ENCODE data around the gene PLIN4. TPM values are rescaled to one million over a fixed set of nuclear protein-coding genes. Genes with fewer than 3 reads are reported as not detected.

PLIN4 gene
- total RNA-seq, 2 donors from 2014 or later = 0.33 to 0.66 TPM

- no peaks in the 10 kb centered on the region for H3K4me1 ChIP-seq (ENCODE audit: control insufficient read depth, insufficient read depth, low read length)
- H3K36me3 ChIP-seq (ENCODE audit: control insufficient read depth, insufficient read depth, low read length) = peaks cover 10% of the 10 kb centered on the region
- DNase-seq = no peak
- H3K9ac ChIP-seq (ENCODE audit: extremely low read depth, low read length, poor library complexity, severe bottlenecking) = no peak overlapping the region
- H3K9me3 ChIP-seq (ENCODE audit: control insufficient read depth, low read length) = no peaks in the 10 kb centered on the region
- no peak overlapping the region for H3K27ac ChIP-seq (ENCODE audit: low read depth, low read length)
- no peaks in the 10 kb centered on the region for H3K27me3 ChIP-seq (ENCODE audit: control insufficient read depth, insufficient read depth, low read length, poor library complexity, severe bottlenecking)
- no peak overlapping the region for H3K4me3 Mint-ChIP-seq
- peaks cover 35% of the 10 kb centered on the region for H3K36me3 Mint-ChIP-seq (ENCODE audit: low read depth)
- no peak overlapping the region for H3K4me3 ChIP-seq (ENCODE audit: low read length)
- peaks cover 4% of the 10 kb centered on the region for H3K27me3 Mint-ChIP-seq (ENCODE audit: insufficient read depth)
- WGBS, 2 experiments (ENCODE audit: insufficient coverage in 1 of 2, insufficient read length in 1 of 2) = 88 to 92% methylated on average over 10 to 15 of the region's 15 CpGs
- H3K9me3 Mint-ChIP-seq = no peaks in the 10 kb centered on the region
- H3K27ac Mint-ChIP-seq = no peak overlapping the region
- H3K4me1 Mint-ChIP-seq = no peaks in the 10 kb centered on the region
- TF ChIP-seq, protein P1, sequence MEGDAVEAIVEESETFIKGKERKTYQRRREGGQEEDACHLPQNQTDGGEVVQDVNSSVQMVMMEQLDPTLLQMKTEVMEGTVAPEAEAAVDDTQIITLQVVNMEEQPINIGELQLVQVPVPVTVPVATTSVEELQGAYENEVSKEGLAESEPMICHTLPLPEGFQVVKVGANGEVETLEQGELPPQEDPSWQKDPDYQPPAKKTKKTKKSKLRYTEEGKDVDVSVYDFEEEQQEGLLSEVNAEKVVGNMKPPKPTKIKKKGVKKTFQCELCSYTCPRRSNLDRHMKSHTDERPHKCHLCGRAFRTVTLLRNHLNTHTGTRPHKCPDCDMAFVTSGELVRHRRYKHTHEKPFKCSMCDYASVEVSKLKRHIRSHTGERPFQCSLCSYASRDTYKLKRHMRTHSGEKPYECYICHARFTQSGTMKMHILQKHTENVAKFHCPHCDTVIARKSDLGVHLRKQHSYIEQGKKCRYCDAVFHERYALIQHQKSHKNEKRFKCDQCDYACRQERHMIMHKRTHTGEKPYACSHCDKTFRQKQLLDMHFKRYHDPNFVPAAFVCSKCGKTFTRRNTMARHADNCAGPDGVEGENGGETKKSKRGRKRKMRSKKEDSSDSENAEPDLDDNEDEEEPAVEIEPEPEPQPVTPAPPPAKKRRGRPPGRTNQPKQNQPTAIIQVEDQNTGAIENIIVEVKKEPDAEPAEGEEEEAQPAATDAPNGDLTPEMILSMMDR (conservative IDR thresholded peaks at IDR 0.05) = no peak
Measured at GRCh38 chr19:4504891-4505569, 13.3 kb downstream of the PLIN4 start.

DNA sequence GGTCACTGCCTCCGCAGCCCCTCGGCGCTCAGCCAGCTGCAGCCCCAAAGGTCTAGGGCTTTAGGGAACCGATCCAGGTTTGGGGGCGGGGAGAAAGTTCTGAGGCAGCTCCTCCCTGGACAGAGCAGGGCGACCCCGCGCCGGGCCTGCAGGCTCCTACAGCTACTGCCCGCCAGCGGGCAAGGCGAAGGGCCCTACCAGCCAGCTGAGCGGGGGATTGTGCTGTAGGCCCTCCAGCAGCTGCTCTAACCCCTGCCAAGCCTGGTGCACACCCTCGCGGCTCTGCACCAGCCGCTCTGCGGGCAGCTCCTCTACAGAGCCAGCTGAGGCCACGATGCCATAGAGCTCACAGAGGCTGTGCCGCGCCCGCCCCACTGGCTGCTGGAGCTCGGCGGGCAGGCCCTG lies 14.0 kb downstream of the PLIN4 start:
- Mint-ChIP-seq H3K36me3 (ENCODE audit: low read depth) (peaks cover 41% of the 10 kb centered on the region), H3K4me3 (no peak overlapping the region), H3K9me3 (no peaks in the 10 kb centered on the region), H3K27me3 (ENCODE audit: insufficient read depth) (peaks cover 4% of the 10 kb centered on the region), H3K27ac (no peak overlapping the region), H3K4me1 (no peaks in the 10 kb centered on the region)
- H3K4me1 ChIP-seq (ENCODE audit: control insufficient read depth, insufficient read depth, low read length) = no peaks in the 10 kb centered on the region
- WGBS, 2 experiments (ENCODE audit: insufficient coverage in 1 of 2, insufficient read length in 1 of 2) = 95 to 98% methylated on average over 19 to 23 of the region's 23 CpGs
- H3K36me3 ChIP-seq (ENCODE audit: control insufficient read depth, insufficient read depth, low read length) = peaks cover 10% of the 10 kb centered on the region
- TF ChIP-seq, protein P1 (conservative IDR thresholded peaks at IDR 0.05) = no peak
- DNase-seq = no peak
- H3K9me3 ChIP-seq (ENCODE audit: control insufficient read depth, low read length) = no peaks in the 10 kb centered on the region
- H3K27me3 ChIP-seq (ENCODE audit: control insufficient read depth, insufficient read depth, low read length, poor library complexity, severe bottlenecking) = no peaks in the 10 kb centered on the region
- no peak overlapping the region for H3K4me3 ChIP-seq (ENCODE audit: low read length)
- peak overlapping the region; percentile 57 for H3K27ac ChIP-seq (ENCODE audit: low read depth, low read length)
- no peak overlapping the region for H3K9ac ChIP-seq (ENCODE audit: extremely low read depth, low read length, poor library complexity, severe bottlenecking)

GRCh38 chr19:4503825-4504170 lies 14.5 kb downstream of the PLIN4 start:
- peak overlapping the region; percentile 57 for H3K27ac ChIP-seq (ENCODE audit: low read depth, low read length)
- H3K36me3 Mint-ChIP-seq (ENCODE audit: low read depth) = peaks cover 45% of the 10 kb centered on the region
- DNase-seq = no peak
- no peaks in the 10 kb centered on the region for H3K9me3 Mint-ChIP-seq
- no peaks in the 10 kb centered on the region for H3K27me3 ChIP-seq (ENCODE audit: control insufficient read depth, insufficient read depth, low read length, poor library complexity, severe bottlenecking)
- H3K4me1 ChIP-seq (ENCODE audit: control insufficient read depth, insufficient read depth, low read length) = no peaks in the 10 kb centered on the region
- H3K36me3 ChIP-seq (ENCODE audit: control insufficient read depth, insufficient read depth, low read length) = peaks cover 10% of the 10 kb centered on the region
- H3K27me3 Mint-ChIP-seq (ENCODE audit: insufficient read depth) = peaks cover 4% of the 10 kb centered on the region
- H3K4me3 ChIP-seq (ENCODE audit: low read length) = no peak overlapping the region
- H3K4me3 Mint-ChIP-seq = no peak overlapping the region
- H3K9me3 ChIP-seq (ENCODE audit: control insufficient read depth, low read length) = no peaks in the 10 kb centered on the region
- H3K4me1 Mint-ChIP-seq = no peaks in the 10 kb centered on the region
- TF ChIP-seq, protein P1 (conservative IDR thresholded peaks at IDR 0.05) = no peak
- H3K9ac ChIP-seq (ENCODE audit: extremely low read depth, low read length, poor library complexity, severe bottlenecking) = no peak overlapping the region
- WGBS, 2 experiments (ENCODE audit: insufficient coverage in 1 of 2, insufficient read length in 1 of 2) = 95% methylated on average over 10 of the region's 10 CpGs
- H3K27ac Mint-ChIP-seq = no peak overlapping the region

All from endodermal cell (in vitro differentiated cells).